Measurements from ENCODE around the gene EIPR1.

Gene EIPR1

GRCh38 chr2:3355951-3356569 is 21.6 kb downstream of the EIPR1 start:
- no peak for DNase-seq

GRCh38 chr2:3354986-3355385 is 22.6 kb downstream of the EIPR1 start:
- no peak for DNase-seq

GRCh38 chr2:3349211-3349693 is 28.4 kb downstream of the EIPR1 start:
- DNase-seq = no peak

GRCh38 chr2:3348767-3349166 is 28.9 kb downstream of the EIPR1 start:
- no peak for DNase-seq

- DNase-seq = no peak
Observed at GRCh38 chr2:3345621-3346020, 32.0 kb downstream of the EIPR1 start.

- no peak for DNase-seq
Observed at GRCh38 chr2:3344897-3345296, 32.7 kb downstream of the EIPR1 start.

GRCh38 chr2:3343012-3343411 is 34.6 kb downstream of the EIPR1 start:
- DNase-seq = no peak

- no peak for DNase-seq
Observed at GRCh38 chr2:3342324-3342723, 35.3 kb downstream of the EIPR1 start.

- DNase-seq = no peak
Observed at GRCh38 chr2:3341336-3341735, 36.3 kb downstream of the EIPR1 start.

- no peak for DNase-seq
Observed at GRCh38 chr2:3340144-3340543, 37.5 kb downstream of the EIPR1 start.

- DNase-seq = no peak
Observed at GRCh38 chr2:3338340-3338739, 39.3 kb downstream of the EIPR1 start.

GRCh38 chr2:3336844-3337243 is 40.8 kb downstream of the EIPR1 start:
- no peak for DNase-seq

- no peak for DNase-seq
Observed at GRCh38 chr2:3334392-3335345, 42.9 kb downstream of the EIPR1 start.

GRCh38 chr2:3332133-3332532 is 45.5 kb downstream of the EIPR1 start:
- DNase-seq = no peak

- no peak for DNase-seq
Observed at GRCh38 chr2:3329491-3329890, 48.1 kb downstream of the EIPR1 start.

GRCh38 chr2:3326871-3327270 is 50.7 kb downstream of the EIPR1 start:
- DNase-seq = no peak

- no peak for DNase-seq
Observed at GRCh38 chr2:3326182-3326537, 51.5 kb downstream of the EIPR1 start.

GRCh38 chr2:3325458-3326181 is 52.0 kb downstream of the EIPR1 start:
- DNase-seq = no peak

- DNase-seq = no peak
Observed at GRCh38 chr2:3324404-3325281, 53.0 kb downstream of the EIPR1 start.

GRCh38 chr2:3324036-3324386 is 53.6 kb downstream of the EIPR1 start:
- no peak for DNase-seq

- DNase-seq = no peak
Observed at GRCh38 chr2:3323360-3324035, 54.1 kb downstream of the EIPR1 start.
